Measurements from ENCODE around the gene NECAP2.

The NECAP2 gene

GRCh38 chr1:16440470-16441281 is at the start of gene NECAP2:
NECAP2 (plus strand) TSS chr1:16440724; CDS start chr1:16440762, 38 bp downstream.
- peak; percentile 67 for DNase-seq

GRCh38 chr1:16391411-16391810 is 49.1 kb upstream of the NECAP2 start:
- DNase-seq, result peak; percentile 56

GRCh38 chr1:16392740-16393569 is 47.6 kb upstream of the NECAP2 start:
- DNase-seq, result no peak

- no peak for DNase-seq
Observed at GRCh38 chr1:16393570-16394521, 46.7 kb upstream of the NECAP2 start.

- no peak for DNase-seq
Observed at GRCh38 chr1:16394977-16395376, 45.5 kb upstream of the NECAP2 start.

- DNase-seq, result no peak
Observed at GRCh38 chr1:16396591-16396990, 43.9 kb upstream of the NECAP2 start.

- DNase-seq, result no peak
Observed at GRCh38 chr1:16397120-16397519, 43.4 kb upstream of the NECAP2 start.

GRCh38 chr1:16398371-16398953 is 42.1 kb upstream of the NECAP2 start:
- DNase-seq, result no peak

GRCh38 chr1:16402742-16403141 is 37.8 kb upstream of the NECAP2 start:
- no peak for DNase-seq

- DNase-seq, result no peak
Observed at GRCh38 chr1:16405441-16405840, 35.1 kb upstream of the NECAP2 start.

- no peak for DNase-seq
Observed at GRCh38 chr1:16406868-16407267, 33.7 kb upstream of the NECAP2 start.

- DNase-seq, result no peak
Observed at GRCh38 chr1:16409536-16410152, 30.9 kb upstream of the NECAP2 start.

- no peak for DNase-seq
Observed at GRCh38 chr1:16410803-16411202, 29.7 kb upstream of the NECAP2 start.

GRCh38 chr1:16413191-16413590 is 27.3 kb upstream of the NECAP2 start:
- no peak for DNase-seq

GRCh38 chr1:16418823-16419425 is 21.6 kb upstream of the NECAP2 start:
- DNase-seq, result no peak

GRCh38 chr1:16420424-16421118 is 20.0 kb upstream of the NECAP2 start:
- DNase-seq, result no peak

- DNase-seq, result no peak
Observed at GRCh38 chr1:16421201-16421600, 19.3 kb upstream of the NECAP2 start.

- DNase-seq, result no peak
Observed at GRCh38 chr1:16422041-16422440, 18.5 kb upstream of the NECAP2 start.

GRCh38 chr1:16425125-16426025 is 15.1 kb upstream of the NECAP2 start:
- DNase-seq, result no peak

GRCh38 chr1:16430606-16431005 is 9.9 kb upstream of the NECAP2 start:
- DNase-seq, result no peak
